Kidney (tissue), 14 donors: ENCODE data around the gene DAB1. TPM values are rescaled to one million over a fixed set of nuclear protein-coding genes. Genes with fewer than 3 reads are reported as not detected.

Experiments
- DNase-seq, 5 donors: peaks; one replicate each; pipeline ENCODE4 v3.0.0-alpha.2; 2013 to 2020
- FAIRE-seq: peaks from 2 replicates; lab custom pipeline; 2012; peaks lifted over from hg19 to GRCh38; lab: Jason Lieb, UNC
- H3K27ac ChIP-seq, 2 donors: one replicate each; pipeline ENCODE4 v1.7.0; 2013; ENCODE audit warnings: low read depth in 2 of 2, low read length in 2 of 2, inconsistent platforms in 1 of 2
- H3K27me3 ChIP-seq: one replicate; pipeline ENCODE4 v1.7.1; 2013; ENCODE audit warnings: low read length, inconsistent platforms; ENCODE audit not compliant: control insufficient read depth, insufficient read depth
- H3K36me3 ChIP-seq, 3 donors: one replicate each; pipeline versions ENCODE4 v1.7.0 to v1.7.1; 2013; ENCODE audit warnings: low read length in 3 of 3, control low read depth in 1 of 3, inconsistent platforms in 1 of 3; ENCODE audit not compliant: insufficient read depth in 3 of 3, control insufficient read depth in 2 of 3
- H3K4me1 ChIP-seq, 3 donors: one replicate each; pipeline versions ENCODE4 v1.7.0 to v1.7.1; 2013; ENCODE audit warnings: low read length in 3 of 3, inconsistent platforms in 1 of 3, low read depth in 1 of 3; ENCODE audit not compliant: control insufficient read depth in 2 of 3, insufficient read depth in 2 of 3
- H3K4me3 ChIP-seq, 3 donors: one replicate each; pipeline versions ENCODE4 v1.7.0 to v1.8.1; 2013; ENCODE audit warnings: low read length in 3 of 3, control low read depth in 1 of 3, inconsistent platforms in 1 of 3
- H3K9ac ChIP-seq, 3 donors: one replicate each; pipeline versions ENCODE4 v1.7.0 to v1.7.1; 2013; ENCODE audit warnings: low read length in 3 of 3, control low read depth in 1 of 3, inconsistent platforms in 1 of 3
- H3K9me3 ChIP-seq, 3 donors: one replicate each; pipeline versions ENCODE4 v1.7.0 to v1.7.1; 2013; ENCODE audit warnings: low read length in 3 of 3, control low read depth in 1 of 3, inconsistent platforms in 1 of 3; ENCODE audit not compliant: control insufficient read depth in 2 of 3, insufficient read depth in 1 of 3
- CTCF ChIP-seq: IDR thresholded peaks from 3 replicates; pipeline ENCODE4 v1.5.1; 2012; ENCODE audit warnings: mild to moderate bottlenecking, moderate library complexity, borderline replicate concordance; ENCODE audit not compliant: insufficient read depth; ENCODE audit errors: extremely low read depth
- intact Hi-C: fragments of 100-400 bp; cut with DNase I; formaldehyde crosslinking; loops from one replicate; pipeline ENCODE4 v1.11.1; 2022
- polyA plus RNA-seq: library from polyadenylated mRNA; stranded (reverse); fragments of 350-450 nt; fragmentation: Illumina TruSeq; extraction: RNeasy Lipid Tissue Mini Kit (QIAGEN cat#74804); gene quantifications from one replicate; pipeline ENCODE4 v1.2.3, GENCODE V29; 2014; ENCODE audit warnings: low read depth, low replicate concordance; ENCODE audit not compliant: insufficient read depth
- total RNA-seq: library from RNA; stranded (reverse); fragmentation: NEBNext Ultra II Directional; extraction: Animal tissue kit (Norgen Biotek cat#: 25700); gene quantifications from one replicate; pipeline ENCODE4 v1.2.1, GENCODE V29; 2021
- donor health status: control.
- donor health status: control.
- donor health status: control.
- donor health status: control.
- donor health status: control.
- donor health status: DM: yes; HTN: yes; CAD: no.
- donor health status: Normal renal cell carcinoma (clear cell type).

DAB1 gene
- total and polyA plus RNA-seq, 2 donors from 2014 or later: 2.3 TPM; not detected in 1

DNA sequence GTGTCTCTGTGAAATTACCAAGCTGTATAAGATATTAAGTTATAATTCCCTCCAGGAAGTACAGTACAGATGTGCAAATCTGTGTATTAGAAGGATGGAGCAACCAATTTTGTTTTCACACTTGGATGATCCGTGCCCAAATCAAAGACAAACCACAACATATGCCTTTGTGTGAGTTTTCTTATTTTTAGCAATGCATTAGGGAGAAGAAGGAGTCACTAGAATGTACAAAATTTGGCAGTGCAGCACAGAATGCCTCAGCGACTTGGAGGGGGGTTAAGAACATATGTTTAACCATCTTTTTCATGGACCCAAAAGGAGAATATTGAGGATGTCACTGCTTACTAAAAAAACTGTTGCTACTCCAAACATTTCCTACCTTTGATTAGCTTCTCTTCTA, 45.3 kb downstream of the DAB1 start:
- intact Hi-C loops: no loop called here
- no peak for TF ChIP-seq CTCF

GRCh38 chr1:57377339-57378139, 46.3 kb downstream of the DAB1 start:
- H3K9ac ChIP-seq: no peak overlapping the region
- H3K36me3 ChIP-seq: no peaks in the 10 kb centered on the region
- TF ChIP-seq CTCF: no peak
- no peaks in the 10 kb centered on the region for H3K4me1 ChIP-seq
- H3K27me3 ChIP-seq: no peaks in the 10 kb centered on the region
- intact Hi-C loops: no loop called here
- no peak for DNase-seq
- H3K4me3 ChIP-seq: no peak overlapping the region
- H3K9me3 ChIP-seq: no peaks in the 10 kb centered on the region
- FAIRE-seq: no peak
- no peak overlapping the region for H3K27ac ChIP-seq

More for the DNA sequence above, 45.3 kb downstream of the DAB1 start:
- Histone ChIP-seq H3K9me3 (no peaks in the 10 kb centered on the region), H3K4me1 (no peaks in the 10 kb centered on the region), H3K36me3 (no peaks in the 10 kb centered on the region), H3K27ac (no peak overlapping the region), H3K4me3 (no peak overlapping the region), H3K27me3 (no peaks in the 10 kb centered on the region), H3K9ac (no peak overlapping the region)
- FAIRE-seq: no peak
- DNase-seq: no peak

- DNase-seq (no peak), FAIRE-seq (no peak)
- Histone ChIP-seq H3K4me3 (no peak overlapping the region), H3K9me3 (no peaks in the 10 kb centered on the region), H3K27ac (no peak overlapping the region), H3K4me1 (no peaks in the 10 kb centered on the region), H3K36me3 (no peaks in the 10 kb centered on the region), H3K27me3 (no peaks in the 10 kb centered on the region), H3K9ac (no peak overlapping the region)
- intact Hi-C loops: no loop called here
- TF ChIP-seq CTCF: no peak
Measured at GRCh38 chr1:57376041-57376440, 47.8 kb downstream of the DAB1 start.
